Loucy (cell line): ENCODE data around the gene GASK1A.

Experiments
- H2AFZ ChIP-seq: fragments of 200-600 bp; sonication (generic); 2 replicates; pipeline ENCODE4 v1.6.0; 2016; ENCODE audit warnings: antibody characterized with exemption, mild to moderate bottlenecking, low read length, moderate library complexity
- H3F3A ChIP-seq: fragments of 200-600 bp; 2 replicates; pipeline ENCODE4 v1.6.0; 2016; ENCODE audit warnings: antibody characterized with exemption, low read depth, mild to moderate bottlenecking
- H3K27me3 ChIP-seq: fragments of 200-600 bp; sonication (generic); 2 replicates; pipeline ENCODE4 v1.6.1; 2014; ENCODE audit warnings: low read length, mild to moderate bottlenecking; ENCODE audit not compliant: insufficient read depth, poor library complexity, severe bottlenecking
- H3K36me3 ChIP-seq: fragments of 200-600 bp; sonication (generic); 2 replicates; pipeline ENCODE4 v1.6.1; 2016; ENCODE audit warnings: low read length; ENCODE audit not compliant: insufficient read depth
- H3K4me1 ChIP-seq: fragments of 200-600 bp; sonication (generic); 2 replicates; pipeline ENCODE4 v1.5.1; 2014; ENCODE audit warnings: low read length, mild to moderate bottlenecking; ENCODE audit not compliant: insufficient read depth, poor library complexity, severe bottlenecking
- H3K4me2 ChIP-seq: fragments of 200-600 bp; sonication (generic); 2 replicates; pipeline ENCODE4 v1.6.0; 2014; ENCODE audit warnings: antibody characterized with exemption, low read length, low read depth, mild to moderate bottlenecking; ENCODE audit not compliant: poor library complexity, severe bottlenecking
- H3K4me3 ChIP-seq: fragments of 200-600 bp; sonication (generic); 2 replicates; pipeline ENCODE4 v1.5.1; 2014; ENCODE audit warnings: low read length, mild to moderate bottlenecking, mixed read lengths; ENCODE audit not compliant: poor library complexity, severe bottlenecking
- H3K79me2 ChIP-seq: fragments of 200-600 bp; sonication (generic); 2 replicates; pipeline ENCODE4 v1.6.1; 2014; ENCODE audit warnings: low read length; ENCODE audit not compliant: insufficient read depth
- H3K9ac ChIP-seq: fragments of 200-600 bp; sonication (generic); 2 replicates; pipeline ENCODE4 v1.6.0; 2014; ENCODE audit warnings: mild to moderate bottlenecking, low read depth, low read length, moderate library complexity; ENCODE audit not compliant: poor library complexity, severe bottlenecking
- H3K9me2 ChIP-seq: fragments of 200-600 bp; sonication (generic); replicated peaks from 2 replicates; pipeline ENCODE4 v1.6.1; 2016; ENCODE audit warnings: low read depth, low read length, mixed read lengths
- H3K9me3 ChIP-seq: fragments of 200-600 bp; sonication (generic); 2 replicates; pipeline ENCODE4 v1.6.1; 2014; ENCODE audit warnings: mild to moderate bottlenecking, antibody characterized with exemption, low read length, low read depth; ENCODE audit not compliant: insufficient read depth
- H4K20me1 ChIP-seq: fragments of 200-600 bp; sonication (generic); 2 replicates; pipeline ENCODE4 v1.6.0; 2014; ENCODE audit warnings: antibody characterized with exemption, low read length, mild to moderate bottlenecking; ENCODE audit not compliant: insufficient read depth, poor library complexity, severe bottlenecking
- EZH2phosphoT487 ChIP-seq: fragments of 200-600 bp; IDR thresholded peaks from 2 replicates; pipeline ENCODE4 v1.6.1; 2018; ENCODE audit warnings: antibody characterized with exemption, mild to moderate bottlenecking, moderate library complexity, borderline replicate concordance
- TF ChIP-seq, protein P1 (sequence below): fragments of 200-600 bp; sonication (generic); conservative IDR thresholded peaks from 2 replicates; pipeline ENCODE4 v1.5.1; 2014; ENCODE audit warnings: mild to moderate bottlenecking, antibody characterized with exemption, low read length

Gene GASK1A

GRCh38 chr3:43034911-43035310 lies 55.8 kb downstream of the GASK1A start:
- Histone ChIP-seq H3K36me3 (no peaks in the 10 kb centered on the region), H3K4me1 (no peaks in the 10 kb centered on the region), H3K27me3 (no peaks in the 10 kb centered on the region), H4K20me1 (no peaks in the 10 kb centered on the region), H3K9ac (no peak overlapping the region), H3K9me2 (no peaks in the 10 kb centered on the region), H3K4me3 (no peak overlapping the region), H3K4me2 (no peak overlapping the region), H3K9me3 (no peaks in the 10 kb centered on the region), H2AFZ (no peak overlapping the region), H3K79me2 (no peaks in the 10 kb centered on the region), H3F3A (no peaks in the 10 kb centered on the region)
- no peak for TF ChIP-seq EZH2phosphoT487
- TF ChIP-seq, protein P1, sequence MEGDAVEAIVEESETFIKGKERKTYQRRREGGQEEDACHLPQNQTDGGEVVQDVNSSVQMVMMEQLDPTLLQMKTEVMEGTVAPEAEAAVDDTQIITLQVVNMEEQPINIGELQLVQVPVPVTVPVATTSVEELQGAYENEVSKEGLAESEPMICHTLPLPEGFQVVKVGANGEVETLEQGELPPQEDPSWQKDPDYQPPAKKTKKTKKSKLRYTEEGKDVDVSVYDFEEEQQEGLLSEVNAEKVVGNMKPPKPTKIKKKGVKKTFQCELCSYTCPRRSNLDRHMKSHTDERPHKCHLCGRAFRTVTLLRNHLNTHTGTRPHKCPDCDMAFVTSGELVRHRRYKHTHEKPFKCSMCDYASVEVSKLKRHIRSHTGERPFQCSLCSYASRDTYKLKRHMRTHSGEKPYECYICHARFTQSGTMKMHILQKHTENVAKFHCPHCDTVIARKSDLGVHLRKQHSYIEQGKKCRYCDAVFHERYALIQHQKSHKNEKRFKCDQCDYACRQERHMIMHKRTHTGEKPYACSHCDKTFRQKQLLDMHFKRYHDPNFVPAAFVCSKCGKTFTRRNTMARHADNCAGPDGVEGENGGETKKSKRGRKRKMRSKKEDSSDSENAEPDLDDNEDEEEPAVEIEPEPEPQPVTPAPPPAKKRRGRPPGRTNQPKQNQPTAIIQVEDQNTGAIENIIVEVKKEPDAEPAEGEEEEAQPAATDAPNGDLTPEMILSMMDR, result no peak

DNA sequence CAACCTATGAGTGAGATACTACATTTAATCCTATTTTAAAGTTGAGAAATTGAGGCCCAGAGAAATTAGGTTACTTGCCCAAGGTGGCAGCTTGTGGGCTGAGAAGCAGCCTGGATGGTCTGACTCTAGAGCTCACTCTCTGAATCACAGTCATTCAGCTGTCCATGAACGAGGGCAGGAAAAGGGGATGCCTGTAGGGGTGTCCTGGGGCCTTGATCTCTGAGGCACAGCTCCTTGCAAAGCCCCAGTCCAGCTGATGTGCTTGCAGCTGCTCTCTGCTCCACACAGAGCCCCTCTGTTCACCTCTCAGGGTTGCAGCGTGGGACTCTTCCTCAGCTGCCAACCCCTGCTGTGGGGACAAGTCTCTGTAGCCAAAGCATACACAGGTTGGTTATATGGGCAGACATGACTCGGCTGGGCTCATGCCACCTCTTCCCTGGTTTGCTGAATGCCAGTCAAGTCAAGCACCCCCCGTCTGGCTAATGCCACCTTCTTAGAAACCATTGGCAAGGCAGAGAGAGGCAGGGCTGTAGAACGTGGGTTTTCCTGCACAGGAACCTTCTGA lies 56.8 kb downstream of the GASK1A start:
- Histone ChIP-seq H2AFZ (no peak overlapping the region), H3K9ac (no peak overlapping the region)
- no peak for TF ChIP-seq EZH2phosphoT487
- TF ChIP-seq, protein P1, result no peak

DNA sequence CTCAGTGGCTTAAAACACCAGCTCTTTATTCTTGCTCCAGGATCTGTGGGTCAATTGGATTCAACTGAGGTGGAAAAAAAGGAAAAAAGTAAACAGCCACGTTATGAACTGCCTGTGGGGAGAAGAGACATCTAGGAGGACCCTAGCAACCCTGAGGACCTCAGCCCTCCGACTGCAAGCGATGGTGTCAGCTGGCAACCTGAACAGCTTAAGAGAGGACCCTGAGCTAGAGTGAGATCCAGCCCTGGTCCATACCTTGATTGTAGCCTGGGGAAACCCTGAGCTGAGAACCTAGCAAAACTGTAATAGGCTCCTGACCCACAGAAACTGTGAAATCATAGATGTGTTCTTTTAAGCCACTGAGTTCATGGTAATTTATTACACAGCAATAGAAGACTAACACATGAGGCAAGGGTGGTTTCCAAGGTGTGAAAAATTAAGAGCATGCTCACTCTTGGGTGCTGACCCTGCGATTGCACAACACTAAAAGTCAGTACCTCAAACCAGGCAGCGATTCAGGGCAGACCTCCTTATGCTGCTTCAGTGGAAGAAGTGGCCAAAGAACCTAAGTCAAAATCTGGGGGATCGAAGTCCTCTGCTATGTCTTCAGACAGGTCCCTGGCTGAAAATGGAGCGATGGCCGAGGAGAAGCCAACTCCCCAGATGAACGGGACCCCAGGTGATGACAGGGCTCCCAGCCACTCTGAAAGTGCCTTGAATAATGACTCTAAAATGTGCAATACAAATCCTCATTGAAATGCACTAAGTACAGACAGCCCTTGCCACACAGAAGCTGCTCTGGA lies 57.7 kb downstream of the GASK1A start:
- no peaks in the 10 kb centered on the region for H3K27me3 ChIP-seq
- H3K4me3 ChIP-seq, result no peak overlapping the region
- no peaks in the 10 kb centered on the region for H3K9me3 ChIP-seq
- no peak overlapping the region for H3K9ac ChIP-seq
- H3K79me2 ChIP-seq, result no peaks in the 10 kb centered on the region
- no peaks in the 10 kb centered on the region for H3K9me2 ChIP-seq
- peaks cover 6% of the 10 kb centered on the region for H3K4me1 ChIP-seq
- no peaks in the 10 kb centered on the region for H4K20me1 ChIP-seq
- no peaks in the 10 kb centered on the region for H3F3A ChIP-seq
- H3K4me2 ChIP-seq, result no peak overlapping the region
- H2AFZ ChIP-seq, result no peak overlapping the region
- no peaks in the 10 kb centered on the region for H3K36me3 ChIP-seq
- TF ChIP-seq, protein P1, result no peak
- no peak for TF ChIP-seq EZH2phosphoT487

More for the DNA sequence above, 56.8 kb downstream of the GASK1A start:
- Histone ChIP-seq H3K4me1 (no peaks in the 10 kb centered on the region), H3K27me3 (no peaks in the 10 kb centered on the region), H3K4me2 (no peak overlapping the region), H3K9me2 (no peaks in the 10 kb centered on the region), H4K20me1 (no peaks in the 10 kb centered on the region), H3K36me3 (no peaks in the 10 kb centered on the region), H3F3A (no peaks in the 10 kb centered on the region), H3K9me3 (no peaks in the 10 kb centered on the region), H3K4me3 (no peak overlapping the region), H3K79me2 (no peaks in the 10 kb centered on the region)
